Spleen (tissue), 7 donors: ENCODE data around the gene ESAM.

Experiments used
- CTCF ChIP-seq, 11 experiments: fragments of 200-600 bp in 7 of 11; fragments of 450-650 bp in 4 of 11; sonication (generic) in 4 of 11; IDR thresholded peaks in 8 of 11; conservative IDR thresholded peaks in 3 of 11; 1 replicate in 7 of 11; 2 replicates in 4 of 11; pipeline versions ENCODE4 v1.4.0 to v1.8.0; 2016 to 2021; ENCODE audit warnings: antibody characterized with exemption in 11 of 11, inconsistent platforms in 4 of 11, mild to moderate bottlenecking in 1 of 11
- POLR2A ChIP-seq, 3 donors: fragments of 450-650 bp; IDR thresholded peaks; one replicate each; pipeline ENCODE4 v1.5.1; 2017; ENCODE audit warnings: antibody characterized with exemption in 3 of 3, mild to moderate bottlenecking in 1 of 3
- POLR2AphosphoS5 ChIP-seq, 3 donors: sonication (generic); formaldehyde crosslinking; IDR thresholded peaks; one replicate each; pipeline ENCODE4 v1.5.1; 2017; ENCODE audit warnings: antibody characterized with exemption in 3 of 3
- donor health status: DM: no; HTN: no; CAD: no; lungs with moderate emphysema.
- donor health status: DM: no; HTN: no; CAD: no.
- donor health status: DM: no; HTN: no; CAD: no.

GRCh38 chr11:124751391-124751740, 10.7 kb downstream of the ESAM start:
- TF ChIP-seq CTCF (IDR thresholded peaks at IDR 0.05 in 8 of 11, conservative IDR thresholded peaks at IDR 0.05 in 3 of 11): no peak
- no peak for TF ChIP-seq POLR2A (IDR thresholded peaks at IDR 0.05)
- TF ChIP-seq POLR2AphosphoS5 (IDR thresholded peaks at IDR 0.05): no peak
